GM23248 (cell line): ENCODE measurements around the gene SRGAP2B. TPM values are rescaled to one million over a fixed set of nuclear protein-coding genes. Genes with fewer than 3 reads are reported as not detected.
"Not testable (repeated sequence)": the region's sequence is repeated elsewhere in the genome, so short reads cannot be mapped to it uniquely, and the experiment has no call there.

Source experiments
- DNase-seq: peaks from one replicate; pipeline ENCODE4 v3.0.0-alpha.2; 2015
- H2AFZ ChIP-seq: fragments of 200-600 bp; sonication (generic); 2 replicates; pipeline ENCODE4 v1.6.1; 2016; ENCODE audit warnings: antibody characterized with exemption
- H3F3A ChIP-seq: fragments of 200-600 bp; sonication (generic); 2 replicates; pipeline ENCODE4 v1.6.1; 2016; ENCODE audit warnings: mild to moderate bottlenecking, antibody characterized with exemption, mixed run types; ENCODE audit not compliant: insufficient read depth
- H3K27ac ChIP-seq: fragments of 200-600 bp; sonication (generic); 2 replicates; pipeline ENCODE4 v1.5.1; 2016; ENCODE audit warnings: mild to moderate bottlenecking
- H3K27me3 ChIP-seq: fragments of 200-600 bp; sonication (generic); replicated peaks from 2 replicates; pipeline ENCODE4 v1.6.1; 2016; ENCODE audit warnings: mild to moderate bottlenecking; ENCODE audit not compliant: insufficient read depth
- H3K36me3 ChIP-seq: fragments of 200-600 bp; sonication (generic); 2 replicates; pipeline ENCODE4 v1.6.1; 2016; ENCODE audit warnings: low read depth, mild to moderate bottlenecking
- H3K4me1 ChIP-seq: fragments of 200-600 bp; sonication (generic); 2 replicates; pipeline ENCODE4 v1.6.1; 2016; ENCODE audit warnings: mild to moderate bottlenecking; ENCODE audit not compliant: insufficient read depth
- H3K4me2 ChIP-seq: fragments of 200-600 bp; sonication (generic); one replicate; pipeline ENCODE4 v1.6.1; 2016; ENCODE audit warnings: mild to moderate bottlenecking; ENCODE audit not compliant: unreplicated experiment
- H3K4me3 ChIP-seq: fragments of 200-600 bp; sonication (generic); 2 replicates; pipeline ENCODE4 v1.5.1; 2016; ENCODE audit warnings: mild to moderate bottlenecking
- H3K79me2 ChIP-seq: fragments of 200-600 bp; sonication (generic); 2 replicates; pipeline ENCODE4 v1.6.1; 2016; ENCODE audit warnings: mild to moderate bottlenecking; ENCODE audit not compliant: insufficient read depth
- H3K9ac ChIP-seq: fragments of 200-600 bp; sonication (generic); 2 replicates; pipeline ENCODE4 v1.6.1; 2016; ENCODE audit warnings: mild to moderate bottlenecking
- H3K9me2 ChIP-seq: fragments of 200-600 bp; sonication (generic); 2 replicates; pipeline ENCODE4 v1.6.1; 2016; ENCODE audit warnings: mixed run types, mild to moderate bottlenecking, moderate library complexity; ENCODE audit not compliant: insufficient read depth
- H3K9me3 ChIP-seq: fragments of 200-600 bp; sonication (generic); one replicate; pipeline ENCODE4 v1.6.1; 2017; ENCODE audit warnings: low read depth
- H4K20me1 ChIP-seq: fragments of 200-600 bp; sonication (generic); 2 replicates; pipeline ENCODE4 v1.6.0; 2016; ENCODE audit not compliant: insufficient read depth
- WGBS, 2 experiments: methylation state at CpG; one replicate each; pipeline ENCODE4 v1.1.6; 2015 to 2017; ENCODE audit warnings: low lambda C conversion rate in 2 of 2, low coverage in 1 of 2; ENCODE audit errors: missing lambda C conversion rate in 2 of 2; 5-methylcytosine and 5-hydroxymethylcytosine counted together
- in situ Hi-C: fragments of 300-500 bp; cut with MboI; formaldehyde crosslinking; loops from 2 replicates; pipeline ENCODE4 v1.15.0; 2020
- polyA plus RNA-seq: library from polyadenylated mRNA; unstranded; fragments of >200 nt; fragmentation: Nextera tagmentation; extraction: Ambion mirVana; gene quantifications from 2 replicates; pipeline ENCODE4 v1.2.1, GENCODE V29; 2016
- small RNA-seq: library from RNA; depleted of rRNA; stranded (forward); fragments of <200 nt; gene quantifications from one replicate; pipeline ENCODE3, GENCODE V24; 2014; ENCODE audit warnings: low read depth, low replicate concordance
- total RNA-seq: library from RNA; depleted of rRNA; stranded (reverse); fragments of >200 nt; shearing (Covaris generic); gene quantifications from 2 replicates; pipeline ENCODE4 v1.2.3, GENCODE V29; 2014; rRNA removed

Gene SRGAP2B
- total and polyA plus RNA-seq, 2 experiments from 2014 or later: 12.8 to 16.1 TPM

DNA sequence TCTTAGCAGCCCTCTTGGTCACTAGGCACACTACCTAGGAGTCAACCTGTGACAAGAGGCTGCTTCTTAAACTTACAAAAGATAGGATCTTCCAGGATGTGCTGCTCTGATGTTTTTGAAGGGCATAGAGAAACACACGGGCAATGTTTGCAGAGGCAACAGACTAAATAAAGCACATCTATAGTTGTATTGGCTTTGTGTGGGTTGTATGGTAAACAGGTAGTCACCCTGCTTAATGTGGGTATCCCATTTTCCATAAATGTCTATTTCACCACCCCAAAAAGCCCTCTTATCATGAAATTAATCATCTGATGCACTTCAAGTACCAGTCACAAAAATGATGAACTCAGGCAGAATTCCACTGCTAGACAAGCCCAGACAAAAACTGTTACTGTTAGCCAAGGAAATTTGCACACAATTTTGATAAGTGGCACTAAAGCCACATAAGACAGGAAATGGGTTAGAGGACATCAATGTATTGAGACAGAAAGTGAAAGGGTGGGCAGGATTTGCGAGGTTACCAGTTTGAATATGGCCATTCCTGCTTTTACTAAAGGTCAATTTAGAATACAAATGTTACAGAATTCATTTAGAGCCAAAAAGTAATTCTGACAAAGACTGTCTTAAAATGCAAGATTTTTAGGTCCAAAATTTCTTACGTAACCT lies 205.5 kb downstream of the SRGAP2B start:
- H3K4me1 ChIP-seq, H3K9ac ChIP-seq, H3K27ac ChIP-seq, H3K79me2 ChIP-seq, H3K9me3 ChIP-seq, H4K20me1 ChIP-seq, in situ Hi-C loops, DNase-seq, H3K27me3 ChIP-seq, H3K36me3 ChIP-seq, H3K4me2 ChIP-seq, H3K9me2 ChIP-seq, H3F3A ChIP-seq, H2AFZ ChIP-seq, H3K4me3 ChIP-seq: not testable (repeated sequence)
- no CpG with 5 or more reads among the region's 3 CpGs for WGBS, 2 experiments

DNA sequence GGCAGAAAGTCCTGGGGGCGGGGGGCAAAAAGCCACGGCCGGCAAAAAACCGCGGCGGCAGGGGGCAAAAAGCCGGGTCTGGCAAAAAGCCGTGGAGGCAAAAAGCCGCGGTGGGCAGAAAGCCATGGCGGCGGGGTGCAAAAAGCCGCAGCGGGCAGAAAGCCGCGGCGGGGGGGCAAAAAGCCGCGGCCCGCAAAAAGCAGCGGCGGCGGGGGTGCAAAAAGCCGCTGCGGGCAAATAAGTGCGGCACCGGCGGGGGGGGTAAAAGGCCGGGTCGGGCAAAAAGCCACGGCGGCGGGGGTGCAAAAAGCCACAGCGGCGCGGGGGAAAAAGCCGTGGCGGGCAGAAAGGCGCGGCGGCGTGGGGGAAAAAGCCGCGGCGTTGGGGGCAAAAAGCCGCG lies 212.1 kb downstream of the SRGAP2B start:
- H3K27me3 ChIP-seq, H3K27ac ChIP-seq, H3K79me2 ChIP-seq, H4K20me1 ChIP-seq, H3K9me3 ChIP-seq, H3K36me3 ChIP-seq, H3K9me2 ChIP-seq, H3K4me1 ChIP-seq, H3F3A ChIP-seq, in situ Hi-C loops: not testable (repeated sequence)
- Histone ChIP-seq H2AFZ (0 out of 2 replicates have a peak overlapping the region, but pooled peaks have one; percentile 51), H3K4me3 (peak overlapping the region; percentile 76), H3K4me2 (peak overlapping the region; percentile 78), H3K9ac (peak overlapping the region; percentile 62)
- peak; percentile 7 for DNase-seq
- 0 to 2% methylated on average over 4 to 47 of the region's 47 CpGs for WGBS, 2 experiments

DNA sequence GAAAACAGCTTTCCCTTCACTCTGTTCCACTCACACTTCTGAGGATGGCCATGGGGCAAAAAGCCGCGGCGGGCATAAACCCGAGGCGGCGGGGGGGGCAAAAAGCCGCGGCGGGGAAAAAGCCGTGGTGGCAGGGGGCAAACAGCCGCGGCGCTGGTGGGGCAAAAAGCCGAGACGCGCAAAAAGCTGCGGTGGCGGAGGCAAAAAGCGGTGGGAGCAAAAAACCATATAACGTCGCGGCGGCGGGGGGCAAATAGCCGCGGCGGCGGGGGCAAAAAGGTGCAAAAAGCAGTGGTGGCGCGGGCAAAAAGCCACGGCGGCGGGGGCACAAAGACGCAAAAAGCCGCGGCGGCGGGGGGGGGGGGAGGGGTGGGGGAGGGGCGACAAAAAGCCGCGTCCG lies 212.8 kb downstream of the SRGAP2B start:
- 1% methylated on average over 22 of the region's 42 CpGs; no CpG with 5 or more reads in 1 of the 2 experiments for WGBS, 2 experiments
- H3K27ac ChIP-seq, H3K9ac ChIP-seq, H2AFZ ChIP-seq, H4K20me1 ChIP-seq, H3K36me3 ChIP-seq, in situ Hi-C loops, H3K9me3 ChIP-seq, H3K27me3 ChIP-seq, DNase-seq, H3K4me3 ChIP-seq, H3K9me2 ChIP-seq, H3K4me2 ChIP-seq, H3K4me1 ChIP-seq, H3F3A ChIP-seq, H3K79me2 ChIP-seq: not testable (repeated sequence)

- H3K9me2 ChIP-seq, H4K20me1 ChIP-seq, H3K4me1 ChIP-seq, H3K9me3 ChIP-seq, H3F3A ChIP-seq, in situ Hi-C loops, H3K9ac ChIP-seq, H3K79me2 ChIP-seq, H3K4me3 ChIP-seq, DNase-seq, H3K36me3 ChIP-seq, H2AFZ ChIP-seq, H3K4me2 ChIP-seq, H3K27me3 ChIP-seq, H3K27ac ChIP-seq: not testable (repeated sequence)
- 15 to 27% methylated on average over 3 of the region's 3 CpGs for WGBS, 2 experiments
Measured at GRCh38 chr1:144858607-144859006, 236.5 kb downstream of the SRGAP2B start.

Small RNA genes lying within 50 kb of the gene (small RNA-seq; reads per million reads assigned to genes)
- gene AC242498.1: not detected

Other genes starting within 250 kb of the SRGAP2B start
- gene FAM72D, start 646 bp upstream of the SRGAP2B start, total RNA-seq: 0.43 and 1.1 TPM in 2 replicates
- gene FAM72D, start 646 bp upstream of the SRGAP2B start, polyA plus RNA-seq: 1.6 and 2.4 TPM in 2 replicates
- gene PPIAL4D, start 146.8 kb upstream of the SRGAP2B start, total RNA-seq: not detected in 2 replicates
- not detected in 2 replicates for gene PPIAL4D, start 146.8 kb upstream of the SRGAP2B start, polyA plus RNA-seq